ENCODE results near the gene FLT1.

DNA sequence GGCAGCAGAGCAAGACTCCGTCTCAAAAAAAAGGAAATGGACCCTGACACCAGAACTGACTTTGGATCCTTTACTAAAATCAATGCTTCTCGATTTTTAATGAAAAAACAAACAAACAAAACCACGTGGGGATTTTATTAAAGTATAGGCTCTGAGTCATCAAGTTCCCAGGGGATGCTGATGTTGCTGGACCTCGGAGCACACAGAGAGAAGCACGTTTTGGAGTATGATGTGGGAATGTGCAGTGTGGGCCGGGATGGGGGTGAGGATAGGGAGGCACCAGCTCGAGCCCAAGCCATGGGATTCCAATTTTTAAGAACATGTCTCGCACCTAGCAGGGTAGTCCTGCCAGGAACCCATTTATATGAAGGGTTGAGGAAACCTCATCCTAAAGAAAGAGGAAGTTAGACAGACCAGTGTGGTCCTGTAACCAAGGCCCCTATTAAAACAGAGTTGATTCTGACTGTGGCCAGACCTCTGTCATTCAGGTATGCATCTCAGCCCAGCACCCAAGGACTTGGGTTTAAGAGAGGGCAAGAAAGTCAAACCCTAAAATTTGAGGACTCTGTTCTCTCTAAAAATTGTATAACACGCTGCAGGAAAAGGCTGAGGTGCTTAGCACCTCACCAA is 6.4 kb downstream of the FLT1 start:
- TF ChIP-seq, protein P1, sequence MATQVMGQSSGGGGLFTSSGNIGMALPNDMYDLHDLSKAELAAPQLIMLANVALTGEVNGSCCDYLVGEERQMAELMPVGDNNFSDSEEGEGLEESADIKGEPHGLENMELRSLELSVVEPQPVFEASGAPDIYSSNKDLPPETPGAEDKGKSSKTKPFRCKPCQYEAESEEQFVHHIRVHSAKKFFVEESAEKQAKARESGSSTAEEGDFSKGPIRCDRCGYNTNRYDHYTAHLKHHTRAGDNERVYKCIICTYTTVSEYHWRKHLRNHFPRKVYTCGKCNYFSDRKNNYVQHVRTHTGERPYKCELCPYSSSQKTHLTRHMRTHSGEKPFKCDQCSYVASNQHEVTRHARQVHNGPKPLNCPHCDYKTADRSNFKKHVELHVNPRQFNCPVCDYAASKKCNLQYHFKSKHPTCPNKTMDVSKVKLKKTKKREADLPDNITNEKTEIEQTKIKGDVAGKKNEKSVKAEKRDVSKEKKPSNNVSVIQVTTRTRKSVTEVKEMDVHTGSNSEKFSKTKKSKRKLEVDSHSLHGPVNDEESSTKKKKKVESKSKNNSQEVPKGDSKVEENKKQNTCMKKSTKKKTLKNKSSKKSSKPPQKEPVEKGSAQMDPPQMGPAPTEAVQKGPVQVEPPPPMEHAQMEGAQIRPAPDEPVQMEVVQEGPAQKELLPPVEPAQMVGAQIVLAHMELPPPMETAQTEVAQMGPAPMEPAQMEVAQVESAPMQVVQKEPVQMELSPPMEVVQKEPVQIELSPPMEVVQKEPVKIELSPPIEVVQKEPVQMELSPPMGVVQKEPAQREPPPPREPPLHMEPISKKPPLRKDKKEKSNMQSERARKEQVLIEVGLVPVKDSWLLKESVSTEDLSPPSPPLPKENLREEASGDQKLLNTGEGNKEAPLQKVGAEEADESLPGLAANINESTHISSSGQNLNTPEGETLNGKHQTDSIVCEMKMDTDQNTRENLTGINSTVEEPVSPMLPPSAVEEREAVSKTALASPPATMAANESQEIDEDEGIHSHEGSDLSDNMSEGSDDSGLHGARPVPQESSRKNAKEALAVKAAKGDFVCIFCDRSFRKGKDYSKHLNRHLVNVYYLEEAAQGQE (IDR thresholded peaks at IDR 0.05; ENCODE audit: insufficient read depth in 1 of 2, low read depth in 2 of 2, low read length in 2 of 2): no peak
- TF ChIP-seq SIN3A (IDR thresholded peaks at IDR 0.05; ENCODE audit: borderline replicate concordance, insufficient read depth, low read length) (no peak), TAF1 (IDR thresholded peaks at IDR 0.05; ENCODE audit: borderline replicate concordance, insufficient read depth, low read length) (no peak)
